ENCODE results near the gene MCAT.
"Not testable (repeated sequence)": the region's sequence is repeated elsewhere in the genome, so short reads cannot be mapped to it uniquely, and the experiment has no call there.

The MCAT gene

GRCh38 chr22:43153899-43154298, 10.7 kb upstream of the MCAT start:
- no peak for DNase-seq

DNA sequence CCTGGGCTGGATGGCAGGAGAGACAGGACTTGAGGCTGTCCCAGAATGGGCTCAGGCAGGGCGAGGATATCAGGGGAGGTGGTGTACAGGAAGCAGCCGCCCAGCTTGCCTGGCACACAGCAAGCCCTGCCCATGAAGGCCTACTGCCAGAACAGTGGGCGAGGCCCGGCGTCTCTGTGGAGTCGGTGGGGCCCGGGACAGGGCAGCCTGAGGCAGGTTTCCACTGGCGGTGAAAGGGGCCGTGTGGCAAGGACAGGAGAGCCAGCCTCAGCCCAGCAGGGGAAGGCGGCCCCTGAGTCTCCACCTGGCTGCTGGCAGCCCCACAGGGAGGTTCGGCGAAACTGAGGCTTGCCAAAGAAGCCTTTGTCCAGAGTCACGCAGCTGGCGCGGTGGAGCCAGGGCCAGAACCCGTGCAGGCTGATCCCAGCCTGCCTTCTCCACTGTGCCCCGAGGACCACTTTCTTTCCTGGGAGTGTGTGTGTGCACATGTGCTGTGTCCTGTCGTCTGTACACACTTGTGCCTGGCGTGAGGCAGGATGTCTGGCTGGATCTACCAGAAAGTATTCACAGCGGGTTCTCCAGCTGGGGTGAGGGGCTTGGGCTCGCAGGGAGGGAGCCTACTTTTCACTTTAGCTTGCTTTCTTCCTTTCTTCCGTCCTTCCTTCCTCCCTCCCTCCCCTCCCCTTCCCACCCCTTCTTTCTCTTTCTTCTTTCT, 9.3 kb upstream of the MCAT start:
- DNase-seq, result peak; percentile 61

- DNase-seq, result no peak
Measured at GRCh38 chr22:43152003-43152356, 8.8 kb upstream of the MCAT start.

DNA sequence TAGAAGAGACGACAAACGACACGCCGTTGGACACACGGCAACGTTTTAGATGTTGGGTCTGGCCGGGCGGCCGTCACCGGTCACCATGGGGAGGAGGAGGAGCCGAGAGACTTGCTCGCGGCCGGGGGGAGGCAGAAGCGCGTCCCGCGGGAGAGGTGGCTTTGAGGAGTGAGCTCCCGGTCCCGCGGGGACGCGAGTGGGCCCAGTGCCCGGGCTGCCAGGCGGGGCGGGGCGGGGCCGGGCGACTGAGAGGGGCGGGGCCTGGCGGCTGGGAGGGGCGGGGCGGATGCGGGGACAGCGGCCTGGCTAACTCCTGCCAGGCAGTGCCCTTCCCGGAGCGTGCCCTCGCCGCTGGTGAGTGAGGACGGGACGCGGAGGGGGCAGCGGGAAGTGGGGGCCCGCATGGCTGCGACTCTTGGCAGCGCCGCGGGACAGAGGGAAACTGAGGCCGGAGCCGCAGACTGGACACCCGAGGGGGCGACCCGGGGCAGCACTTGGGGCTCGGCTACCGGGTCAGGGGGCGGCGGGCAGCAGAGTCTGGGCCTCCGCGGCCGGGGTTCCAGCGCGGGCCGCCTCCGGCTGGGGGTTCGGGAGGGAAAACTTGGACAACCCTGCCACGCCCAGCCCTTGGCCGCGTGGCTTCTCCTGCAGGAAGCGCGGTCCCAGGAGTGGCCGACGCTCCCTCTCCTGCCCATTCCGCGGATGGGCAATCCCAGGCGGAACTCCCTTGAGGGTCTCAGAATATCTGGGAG, 8.2 kb upstream of the MCAT start, which contains the start of gene TSPO:
Gene TSPO (plus strand): TSS at position 309 of the 752 bp plus-strand sequence. CDS start 7,680 bp downstream, outside the sequence.
- DNase-seq, result peak; percentile 70

GRCh38 chr22:43150731-43151206, 7.6 kb upstream of the MCAT start:
- no peak for DNase-seq

DNA sequence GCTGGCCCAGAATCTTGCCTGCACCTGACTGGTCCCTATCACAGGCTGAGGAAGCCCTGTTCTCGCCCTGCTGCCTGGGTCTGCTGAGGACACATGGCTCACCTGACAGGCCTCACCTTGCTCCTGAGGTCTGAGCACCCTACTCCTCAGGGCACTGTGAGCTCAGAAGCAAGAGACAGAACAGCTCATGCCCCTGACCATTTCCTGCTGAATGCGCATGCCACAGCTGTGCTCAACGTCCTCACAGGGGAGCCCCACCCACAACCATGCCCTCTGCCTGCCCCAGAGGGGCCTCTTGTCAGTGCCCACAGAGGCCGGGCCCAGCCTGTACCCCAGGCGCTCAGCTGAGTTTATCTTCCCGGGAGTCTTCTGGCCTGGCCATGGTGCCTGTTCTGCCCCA, 5.4 kb upstream of the MCAT start:
- no peak for DNase-seq

DNA sequence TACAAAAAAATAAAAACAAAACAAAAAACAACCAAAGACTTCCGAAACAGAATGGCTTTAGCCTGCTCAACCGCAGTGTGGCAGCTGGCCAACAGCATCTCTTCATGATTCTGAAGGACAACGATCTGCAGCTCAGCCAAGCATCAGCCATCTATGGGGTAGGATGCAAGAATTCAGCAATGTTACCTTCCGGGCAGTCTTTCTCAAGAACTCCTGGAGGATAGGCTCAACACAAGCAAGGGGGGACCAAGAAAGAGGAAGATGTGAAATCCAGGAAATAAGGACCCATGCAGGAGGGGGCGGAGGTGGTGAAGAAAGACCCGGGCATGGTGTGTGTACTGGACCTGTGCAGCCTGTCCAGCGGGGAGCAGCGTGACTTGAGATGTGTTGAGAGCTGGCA, 4.6 kb upstream of the MCAT start:
- DNase-seq, result no peak

GRCh38 chr22:43146332-43146731, 3.1 kb upstream of the MCAT start:
- DNase-seq, result not testable (repeated sequence)

GRCh38 chr22:43145371-43145770, 2.2 kb upstream of the MCAT start:
- DNase-seq, result not testable (repeated sequence)

- no peak for DNase-seq
Measured at GRCh38 chr22:43144949-43145348, 1.8 kb upstream of the MCAT start.

DNA sequence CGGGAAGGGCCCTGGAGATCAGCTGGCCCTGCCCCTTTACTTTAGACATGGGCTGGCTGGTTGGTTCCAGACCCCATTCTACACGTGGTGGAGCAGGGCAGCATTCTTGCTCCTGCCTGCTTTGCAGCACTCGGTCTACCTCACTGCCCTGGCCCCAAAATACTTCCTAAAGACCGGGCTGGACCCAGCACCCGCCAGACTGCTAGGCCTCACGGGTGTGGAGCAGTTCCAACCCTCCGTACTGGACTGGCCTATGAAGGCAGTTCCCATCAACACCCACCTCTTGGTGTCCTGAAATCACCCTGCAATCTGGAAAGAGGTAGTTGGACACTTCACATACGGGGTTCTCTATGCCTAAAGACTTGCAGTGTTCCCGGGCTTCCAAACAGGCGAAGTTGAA, 6.4 kb downstream of the MCAT start:
- no peak for DNase-seq

DNA sequence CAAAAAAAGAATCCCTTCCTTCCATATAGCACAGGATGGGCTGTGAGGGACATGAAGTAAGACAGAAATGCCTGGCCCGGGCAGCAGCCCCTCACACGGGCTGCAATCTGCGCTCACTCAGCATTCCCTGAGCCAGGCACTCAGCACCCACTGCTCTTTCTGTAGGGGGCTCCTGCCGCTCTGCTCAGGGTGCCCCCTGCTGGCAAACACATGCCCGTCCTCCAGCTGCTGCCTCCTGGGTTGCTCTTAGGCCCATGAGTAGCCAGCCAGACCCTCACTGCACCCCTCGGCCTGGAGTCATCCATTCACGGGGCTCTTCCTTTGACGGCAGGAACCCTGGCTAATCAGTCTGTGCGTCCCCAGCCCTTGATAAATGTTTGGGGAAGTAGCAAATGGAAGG, 6.9 kb downstream of the MCAT start:
- peak; percentile 32 for DNase-seq

- DNase-seq, result no peak
Measured at GRCh38 chr22:43135565-43135964, 7.6 kb downstream of the MCAT start.

DNA sequence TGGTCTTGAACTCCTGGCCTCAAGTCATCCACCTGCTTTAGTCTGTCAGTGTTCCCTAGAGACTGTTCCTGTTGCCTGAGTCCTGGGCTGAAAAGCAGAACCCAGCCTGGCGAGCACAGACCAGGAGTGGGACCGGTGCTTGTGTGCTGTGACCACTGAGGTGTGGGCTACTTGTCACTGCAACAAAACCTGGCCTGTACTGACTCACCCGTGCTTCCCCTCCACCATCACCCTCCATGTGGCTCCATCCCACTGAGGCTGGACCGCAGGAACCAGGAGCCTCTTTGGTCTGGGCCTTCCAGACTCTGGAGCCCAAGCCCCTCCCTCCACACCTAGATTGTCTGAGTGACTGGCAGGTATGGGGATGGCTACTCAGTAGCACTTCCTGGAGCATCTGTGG, 8.6 kb downstream of the MCAT start:
- DNase-seq, result no peak

- no peak for DNase-seq
Measured at GRCh38 chr22:43133401-43133800, 9.8 kb downstream of the MCAT start.

GRCh38 chr22:43131773-43132501, 11.3 kb downstream of the MCAT start:
- no peak for DNase-seq

DNA sequence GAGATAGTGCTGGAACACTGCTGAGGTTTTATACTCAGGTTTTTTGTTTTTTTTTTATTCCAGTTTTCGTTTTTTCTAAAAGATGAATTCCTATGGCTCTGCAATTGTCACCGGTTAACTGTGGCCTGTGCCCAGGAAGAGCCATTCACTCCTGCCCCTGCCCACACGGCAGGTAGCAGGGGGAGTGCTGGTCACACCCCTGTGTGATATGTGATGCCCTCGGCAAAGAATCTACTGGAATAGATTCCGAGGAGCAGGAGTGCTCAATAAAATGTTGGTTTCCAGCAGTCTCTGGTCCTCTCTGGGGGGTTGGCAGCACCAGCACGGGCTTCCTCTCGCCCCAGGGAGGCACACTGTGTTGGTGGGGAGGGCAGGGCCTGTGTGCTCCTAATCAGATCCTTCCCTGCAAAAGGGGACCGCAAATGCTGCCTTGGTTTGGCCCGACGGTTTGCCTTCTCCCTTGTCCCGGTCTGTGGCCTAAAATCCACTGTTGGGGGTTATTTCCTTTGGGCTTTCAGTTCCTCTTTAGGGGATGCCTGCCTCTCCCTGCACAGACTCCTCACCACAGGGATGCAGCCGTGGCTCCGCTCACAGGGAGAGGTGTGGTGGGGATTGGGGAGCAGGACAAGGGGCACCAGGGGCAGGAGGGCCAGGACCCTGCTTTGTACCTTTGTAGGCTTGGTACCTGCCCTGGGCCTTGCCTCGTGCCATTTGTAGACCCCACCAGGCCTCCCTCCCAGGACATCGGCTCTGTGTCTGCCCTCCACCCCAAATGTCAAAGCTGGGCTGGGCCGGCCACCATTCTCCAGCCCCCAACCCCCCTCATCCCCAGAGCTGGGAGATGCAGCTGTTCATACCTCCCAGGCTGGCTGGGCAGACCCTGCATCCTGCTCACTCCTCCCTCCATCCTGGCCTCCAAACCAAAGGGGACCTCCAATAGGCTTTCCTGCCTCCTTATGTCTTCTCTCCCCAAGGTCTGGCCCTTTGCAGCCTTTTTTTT, 13.5 kb downstream of the MCAT start:
- DNase-seq, result no peak

- DNase-seq, result no peak
Measured at GRCh38 chr22:43128928-43129424, 14.2 kb downstream of the MCAT start.

GRCh38 chr22:43128116-43128515, 15.1 kb downstream of the MCAT start:
- no peak for DNase-seq

DNA sequence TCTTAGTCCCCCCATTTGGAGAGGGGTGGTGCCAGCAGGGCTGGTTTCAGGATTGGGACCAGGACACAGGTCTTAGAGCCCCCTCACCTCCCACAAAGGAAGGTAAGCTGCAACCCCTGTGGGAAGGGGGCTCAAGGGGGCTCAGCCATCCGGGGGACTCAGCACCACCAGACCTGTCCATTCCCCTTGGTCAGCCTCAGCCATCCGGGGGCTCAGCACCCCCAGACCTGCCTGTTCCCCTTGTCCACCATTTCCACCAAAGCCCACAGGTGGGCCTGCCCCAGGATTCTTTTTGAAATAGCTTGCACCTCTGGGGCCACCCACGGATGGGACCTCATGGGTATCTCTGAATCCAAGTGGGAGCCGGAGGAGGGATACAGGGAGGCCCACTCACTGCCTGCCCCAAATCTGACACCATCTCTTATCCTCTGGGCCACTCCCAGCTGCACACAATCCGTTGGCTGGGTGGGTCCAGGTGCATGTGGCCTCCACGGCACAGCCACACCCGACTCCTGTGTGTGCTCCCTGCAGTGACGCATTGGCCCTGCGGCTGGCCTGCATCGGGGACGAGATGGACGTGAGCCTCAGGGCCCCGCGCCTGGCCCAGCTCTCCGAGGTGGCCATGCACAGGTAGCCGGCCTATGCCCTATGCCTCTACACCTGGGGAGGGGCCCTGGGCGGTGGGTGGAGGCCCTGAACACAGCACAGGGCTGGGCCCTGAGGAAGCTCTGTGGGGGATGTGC, 15.9 kb downstream of the MCAT start:
- no peak for DNase-seq

- DNase-seq, result peak; percentile 85
Measured at GRCh38 chr22:43126501-43127165, 16.6 kb downstream of the MCAT start.

Measured in fibroblast of skin of back (primary cell).